ENCODE data around the gene FOXO3.

FOXO3 gene

DNA sequence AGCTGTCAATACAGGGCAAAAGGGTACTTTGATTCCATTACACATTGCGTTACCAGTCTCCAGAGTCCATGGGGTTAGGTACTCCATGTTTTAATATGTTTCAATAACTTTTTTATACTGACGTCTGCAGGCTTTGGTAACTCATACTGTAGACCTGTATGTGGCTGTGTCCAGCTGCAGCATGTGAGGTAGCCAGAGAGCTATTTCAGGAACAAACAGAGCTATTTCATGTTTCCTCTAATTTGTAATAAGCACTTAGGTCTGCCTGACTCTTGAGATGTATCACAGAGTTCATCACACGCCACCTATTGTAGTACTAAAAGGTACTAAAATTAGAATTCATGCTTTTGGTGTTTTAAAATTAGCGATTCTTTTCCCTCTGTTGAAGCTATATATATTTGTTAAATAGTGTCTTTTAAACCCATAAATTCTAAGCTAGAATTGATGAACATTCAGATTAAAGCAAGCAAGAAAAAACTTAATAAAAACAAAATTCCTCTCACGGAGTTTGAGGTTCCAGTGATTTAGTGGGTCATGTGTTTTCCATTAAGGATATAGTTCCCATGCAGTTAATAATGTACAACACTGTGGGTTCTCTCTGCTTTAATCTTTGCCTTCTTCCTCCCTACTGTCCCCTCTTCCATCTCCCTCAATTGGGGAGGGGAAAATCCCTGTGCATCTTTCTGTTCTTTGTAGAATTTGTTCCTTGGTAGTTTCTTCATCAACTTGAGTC, 37.0 kb downstream of the FOXO3 start:
- no peak for DNase-seq (ENCODE audit: low spot score)

DNA sequence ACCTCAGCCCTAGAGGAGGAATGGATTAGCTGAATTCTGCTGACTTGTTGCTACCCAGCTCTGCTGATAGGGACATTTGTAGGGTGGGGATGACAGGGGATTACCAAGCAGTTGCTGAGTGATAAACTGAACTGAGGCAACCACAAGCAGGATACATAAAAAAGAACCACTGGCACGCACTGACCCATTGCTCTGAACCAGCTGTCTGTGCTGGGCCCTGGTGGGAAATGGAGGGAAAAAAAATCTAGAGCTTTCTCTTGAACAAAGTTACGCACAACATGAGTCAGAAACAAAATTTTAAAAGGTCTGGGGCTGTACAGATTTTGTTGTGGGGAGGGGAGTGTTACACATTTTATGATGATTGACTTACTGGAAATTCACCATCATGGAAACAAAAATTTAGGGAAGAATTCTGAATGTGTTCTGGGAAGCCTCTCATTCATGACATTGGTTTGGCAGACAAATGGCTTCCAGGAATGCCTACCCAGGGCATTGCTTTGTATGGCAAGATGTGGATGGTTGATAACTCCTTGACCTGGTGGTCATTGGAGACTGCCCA, 37.7 kb downstream of the FOXO3 start:
- DNase-seq (ENCODE audit: low spot score) = no peak

DNA sequence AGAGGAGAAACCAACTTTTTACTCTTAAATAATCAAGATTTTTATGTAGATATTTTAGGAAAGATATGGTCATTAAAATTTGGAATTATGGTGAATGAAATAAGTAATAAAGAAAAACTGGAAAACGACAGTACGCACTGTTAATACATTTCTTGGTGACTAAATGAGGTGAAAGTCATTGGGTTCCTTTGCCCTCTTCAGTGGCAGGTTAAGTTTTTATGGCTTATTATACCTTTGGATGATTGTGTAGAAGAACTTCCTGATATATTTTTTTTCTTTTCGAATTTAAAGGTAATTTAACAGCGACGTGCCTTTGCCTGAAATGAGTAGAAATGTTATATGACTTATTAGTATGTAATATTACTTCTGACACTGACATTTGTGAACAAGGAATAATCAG, 43.4 kb downstream of the FOXO3 start:
- no peak for DNase-seq (ENCODE audit: low spot score)

DNA sequence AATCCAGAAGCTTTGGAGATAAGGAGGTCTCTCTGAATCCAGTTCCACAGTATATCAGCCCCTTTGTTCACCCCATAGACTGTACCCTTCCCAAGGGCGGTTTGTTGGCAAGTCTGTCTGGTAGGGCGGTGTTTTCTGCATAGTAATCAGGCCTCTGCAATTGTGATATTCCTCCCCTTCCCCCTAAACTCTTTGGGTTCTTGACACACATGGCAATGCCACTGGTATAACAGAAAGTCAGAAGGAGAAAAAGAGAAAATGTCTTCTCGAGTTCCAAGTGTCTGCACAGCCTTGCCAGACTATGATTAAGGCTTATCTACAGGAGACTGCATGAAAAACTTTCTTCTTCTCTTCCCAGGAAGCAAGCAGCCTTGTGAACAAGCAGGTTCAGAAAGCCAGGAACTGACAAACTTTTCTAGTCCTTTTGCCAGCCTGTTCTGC, 45.6 kb downstream of the FOXO3 start:
- no peak for DNase-seq (ENCODE audit: low spot score)

DNA sequence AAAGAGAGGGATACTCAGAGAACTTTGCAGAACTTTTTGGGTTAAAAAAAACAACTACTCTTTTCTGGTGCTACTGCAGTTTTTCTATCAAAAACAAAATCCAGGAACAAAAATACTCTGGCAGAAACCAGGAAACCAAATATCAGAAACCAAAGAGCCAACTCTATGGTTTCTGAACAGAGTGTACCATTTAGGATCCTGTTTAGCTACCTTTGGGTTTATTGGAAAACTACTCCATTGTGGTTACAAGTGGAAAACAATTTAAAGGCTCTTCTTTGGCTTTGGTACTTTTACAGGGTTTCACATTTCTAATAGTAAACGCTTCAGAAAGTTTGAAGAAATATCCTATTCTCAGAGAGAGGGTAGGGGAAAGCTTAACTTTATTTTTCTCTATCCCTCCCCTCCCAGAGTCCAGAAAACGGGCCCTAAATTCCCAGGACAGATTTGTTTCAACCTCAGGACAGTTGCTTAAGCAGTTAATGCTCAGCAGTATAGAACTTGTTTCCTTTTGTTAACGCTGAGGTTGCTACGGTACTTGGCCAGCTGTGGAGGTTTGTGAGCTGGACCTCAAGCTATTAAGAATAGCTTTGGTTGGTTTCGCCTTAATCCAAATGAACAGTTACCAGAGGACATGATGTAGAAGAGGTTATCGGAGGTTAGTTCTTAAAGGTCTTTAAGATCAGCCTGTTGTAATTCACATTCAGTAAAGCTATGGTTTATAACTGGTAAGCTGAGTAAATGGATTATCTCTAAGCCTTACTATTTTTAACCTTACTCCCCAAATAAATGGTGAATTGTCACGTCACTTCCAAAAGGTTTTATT, 47.9 kb downstream of the FOXO3 start:
- no peak for DNase-seq (ENCODE audit: low spot score)

DNA sequence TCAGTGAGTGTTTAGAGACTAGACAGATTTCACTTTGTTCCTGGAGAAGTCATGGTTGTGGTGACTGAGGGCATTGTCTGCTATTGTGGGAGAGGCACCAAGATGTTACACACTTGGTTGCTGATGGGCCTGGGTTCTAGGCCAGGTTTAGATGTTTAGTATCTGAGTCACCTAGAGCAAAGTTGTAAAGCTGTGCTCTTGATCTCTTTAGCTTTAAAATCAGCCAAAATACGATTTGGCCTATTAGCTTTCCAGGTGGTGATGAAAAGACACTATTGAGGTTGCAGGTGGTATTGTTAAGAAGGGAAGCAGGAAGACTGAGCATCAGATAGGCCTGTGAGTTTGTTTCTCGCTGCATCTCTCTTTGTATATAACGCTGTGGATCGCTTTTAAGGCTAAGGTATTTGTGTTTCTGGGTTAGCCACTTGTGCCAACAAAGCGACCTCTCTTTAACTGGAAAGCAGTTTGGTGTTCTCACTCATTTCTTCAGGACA, 48.6 kb downstream of the FOXO3 start:
- DNase-seq (ENCODE audit: low spot score) = peak; percentile 5

DNA sequence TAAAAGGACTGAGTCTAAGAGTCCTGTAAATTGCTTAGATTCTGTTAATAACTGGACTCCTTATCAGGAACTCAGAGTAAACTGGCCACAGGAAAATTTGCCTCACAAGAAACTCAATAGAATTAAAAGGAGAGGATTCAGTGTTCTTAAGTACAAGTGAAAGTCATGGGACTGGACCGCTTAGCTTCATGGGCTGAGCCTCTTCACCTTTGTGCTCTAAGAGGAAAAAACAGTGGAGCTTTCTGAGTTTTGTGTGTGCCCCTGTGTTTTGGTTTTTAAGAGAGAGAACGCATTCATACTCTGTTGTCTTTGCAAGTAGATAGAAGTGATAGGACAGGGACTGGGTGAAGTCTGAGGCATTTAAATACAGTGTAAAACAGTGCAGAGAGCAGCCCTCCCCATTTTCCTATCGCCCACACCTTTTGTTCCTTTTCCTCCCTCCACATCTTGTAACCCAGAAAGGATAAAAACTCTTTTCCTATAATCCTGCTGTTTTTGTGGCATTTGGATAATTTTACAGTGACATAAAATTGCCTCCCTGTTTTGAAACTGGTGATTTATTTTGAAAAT, 49.6 kb downstream of the FOXO3 start:
- no peak for DNase-seq (ENCODE audit: low spot score)

DNA sequence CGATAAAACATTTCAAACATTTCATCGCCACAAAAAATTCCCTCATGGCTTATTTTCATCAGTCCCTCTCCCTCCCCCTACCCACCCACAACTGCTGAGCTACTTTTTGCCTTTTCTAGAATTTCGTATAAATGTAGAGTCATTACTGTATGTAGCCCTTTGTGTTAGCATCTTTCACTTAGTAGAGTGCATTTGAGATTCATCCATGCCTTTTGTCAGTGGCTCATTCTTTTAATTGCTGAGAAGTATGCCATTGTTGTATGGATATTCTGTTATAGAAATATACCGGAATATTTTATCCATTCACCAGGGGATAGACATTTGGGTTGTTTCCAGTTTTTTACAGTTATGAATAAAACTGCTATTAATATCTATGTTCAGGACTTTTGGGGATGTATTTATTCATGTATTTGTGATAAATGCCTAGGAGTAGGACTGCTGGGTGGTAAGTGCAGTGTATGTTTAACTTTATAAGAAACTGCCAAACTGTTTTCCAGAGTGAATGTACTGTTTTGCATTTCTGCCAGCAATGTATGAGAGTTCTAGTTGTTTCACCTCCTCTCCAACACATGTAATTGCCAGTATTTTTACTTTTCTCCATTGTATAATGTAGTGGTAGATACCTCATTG, 50.4 kb downstream of the FOXO3 start:
- no peak for DNase-seq (ENCODE audit: low spot score)

DNA sequence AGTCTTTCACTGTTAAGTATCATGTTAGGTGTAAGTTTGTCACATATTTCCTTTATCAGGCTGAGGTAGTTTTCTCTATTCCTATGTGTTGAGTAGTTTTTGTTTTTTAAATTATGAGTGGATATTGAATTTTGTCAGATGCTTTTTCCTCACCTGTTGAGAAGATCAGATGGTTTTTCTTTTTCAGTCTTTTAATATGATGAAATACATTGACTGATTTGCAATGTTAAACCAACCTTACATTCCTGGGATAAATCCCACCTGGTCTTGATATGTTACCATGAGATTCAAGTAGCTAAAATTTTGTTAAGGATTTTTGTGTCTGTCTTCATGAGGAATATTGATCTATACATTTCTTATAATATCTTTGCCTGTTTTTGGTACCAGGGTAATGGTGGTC, 52.1 kb downstream of the FOXO3 start:
- DNase-seq (ENCODE audit: low spot score) = no peak

DNA sequence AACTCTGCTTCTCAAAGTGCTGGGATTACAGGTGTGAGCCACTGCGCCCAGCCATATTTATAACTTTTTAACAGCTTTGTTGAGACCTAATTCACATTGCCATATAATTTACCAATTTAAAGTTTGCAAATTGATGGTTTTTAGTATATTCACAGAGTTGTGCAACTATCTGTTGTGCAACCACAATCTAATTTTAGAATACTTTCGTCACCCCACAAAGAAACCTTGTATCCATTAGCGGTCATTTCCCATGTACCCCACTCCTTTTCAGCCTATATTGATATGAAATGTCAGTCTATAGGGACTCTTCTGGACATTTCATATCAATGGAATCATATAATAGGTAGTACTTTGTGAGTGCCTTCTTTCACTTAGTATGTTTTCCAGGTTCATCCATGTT, 55.8 kb downstream of the FOXO3 start:
- no peak for DNase-seq (ENCODE audit: low spot score)

DNA sequence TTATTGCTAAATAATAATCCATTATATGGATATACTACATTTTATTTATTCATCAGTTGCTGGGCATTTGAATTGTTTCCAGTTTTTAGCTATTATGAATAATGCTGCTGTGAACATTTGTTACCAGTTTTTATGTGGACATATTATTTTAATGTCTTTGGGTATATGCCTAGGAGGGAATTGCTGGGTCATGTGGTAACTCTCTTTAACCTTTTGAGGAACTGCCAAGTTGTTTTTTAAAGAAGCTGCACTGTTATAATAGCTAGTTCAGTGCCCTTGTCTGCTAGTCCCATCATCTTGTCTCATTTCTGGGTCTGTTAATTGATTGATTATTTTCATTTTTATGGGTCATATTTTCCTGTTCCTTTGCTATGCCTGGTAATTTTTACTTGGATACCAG, 56.3 kb downstream of the FOXO3 start:
- no peak for DNase-seq (ENCODE audit: low spot score)

DNA sequence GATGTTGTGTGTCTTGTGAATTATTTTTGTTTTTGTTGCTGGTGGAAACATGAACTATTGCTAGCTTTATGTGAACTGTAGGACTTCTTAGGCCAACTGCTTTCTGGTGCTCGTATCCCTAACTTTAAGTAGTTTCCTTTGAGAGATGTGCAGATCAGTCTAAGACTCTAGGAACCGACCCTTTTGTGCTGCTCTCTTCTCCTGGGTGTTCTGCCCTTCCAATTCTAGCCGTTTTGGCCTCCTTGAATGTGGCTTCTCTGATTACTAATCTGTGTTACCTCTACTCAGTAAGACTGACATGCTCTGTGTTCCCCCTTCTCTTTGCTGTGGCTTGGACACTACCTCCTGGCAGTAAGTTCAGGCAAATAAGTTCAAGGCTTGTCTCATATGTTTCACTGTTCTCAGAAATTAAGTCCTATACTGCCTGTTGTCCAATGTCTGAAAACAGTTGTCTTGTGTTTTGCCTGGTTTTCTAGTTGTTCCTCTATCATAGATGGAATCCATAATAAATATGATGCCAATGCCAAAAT, 58.0 kb downstream of the FOXO3 start:
- DNase-seq (ENCODE audit: low spot score) = no peak

DNA sequence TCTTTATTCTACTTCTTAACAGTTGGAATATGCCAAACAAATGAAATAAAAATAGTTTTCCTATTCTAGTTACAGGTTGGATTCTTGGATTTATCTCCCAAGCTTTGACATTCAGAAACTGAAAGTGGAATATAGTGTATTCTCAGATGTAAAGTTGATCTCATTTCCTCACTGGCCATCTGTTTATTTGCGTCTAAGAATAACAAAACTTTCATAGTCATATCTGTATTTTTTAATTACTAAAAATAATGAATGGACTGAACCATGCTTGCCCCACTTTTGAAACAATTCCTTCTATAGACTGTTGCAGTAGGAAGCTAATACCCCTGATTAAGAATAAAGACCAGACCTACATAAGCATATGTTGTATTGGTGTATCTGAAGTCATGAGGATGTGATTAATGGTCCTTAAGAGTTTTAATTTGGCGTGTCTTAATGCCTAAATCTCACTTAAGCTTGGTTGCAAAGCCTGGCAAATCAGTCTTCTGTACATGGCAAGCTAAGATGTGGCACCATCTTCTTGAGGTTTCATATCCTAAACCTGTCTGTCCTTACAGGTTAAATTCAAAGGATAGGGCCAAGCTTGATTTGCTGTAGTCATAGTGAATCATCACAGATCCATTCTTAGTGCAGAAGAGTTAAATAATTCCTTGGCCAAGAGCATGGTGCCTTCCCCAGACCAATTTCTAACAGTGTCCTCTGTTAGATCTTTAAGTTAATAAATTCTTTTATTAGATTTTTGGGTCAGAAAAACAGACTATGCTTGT, 58.9 kb downstream of the FOXO3 start:
- no peak for DNase-seq (ENCODE audit: low spot score)

DNA sequence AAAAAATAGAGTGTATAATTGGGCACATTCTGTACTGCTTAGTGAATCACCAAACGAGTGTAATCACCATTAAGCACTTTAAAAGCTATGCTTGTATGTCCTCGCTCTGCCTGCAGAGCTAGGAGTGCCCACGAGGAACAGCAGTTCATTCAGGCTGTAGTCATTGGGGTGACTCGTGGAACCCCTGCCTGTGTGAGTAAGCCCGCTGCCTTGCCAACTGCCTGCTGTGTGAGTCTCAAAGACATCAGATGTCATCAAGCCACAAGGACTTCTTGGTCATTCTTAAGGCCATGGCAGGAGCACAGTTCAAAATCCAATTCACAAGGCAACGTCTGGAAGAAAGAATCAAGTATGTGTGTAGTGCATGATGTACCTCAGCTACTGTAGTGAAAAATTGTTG, 60.4 kb downstream of the FOXO3 start:
- peak; percentile 89 for DNase-seq (ENCODE audit: low spot score)

DNA sequence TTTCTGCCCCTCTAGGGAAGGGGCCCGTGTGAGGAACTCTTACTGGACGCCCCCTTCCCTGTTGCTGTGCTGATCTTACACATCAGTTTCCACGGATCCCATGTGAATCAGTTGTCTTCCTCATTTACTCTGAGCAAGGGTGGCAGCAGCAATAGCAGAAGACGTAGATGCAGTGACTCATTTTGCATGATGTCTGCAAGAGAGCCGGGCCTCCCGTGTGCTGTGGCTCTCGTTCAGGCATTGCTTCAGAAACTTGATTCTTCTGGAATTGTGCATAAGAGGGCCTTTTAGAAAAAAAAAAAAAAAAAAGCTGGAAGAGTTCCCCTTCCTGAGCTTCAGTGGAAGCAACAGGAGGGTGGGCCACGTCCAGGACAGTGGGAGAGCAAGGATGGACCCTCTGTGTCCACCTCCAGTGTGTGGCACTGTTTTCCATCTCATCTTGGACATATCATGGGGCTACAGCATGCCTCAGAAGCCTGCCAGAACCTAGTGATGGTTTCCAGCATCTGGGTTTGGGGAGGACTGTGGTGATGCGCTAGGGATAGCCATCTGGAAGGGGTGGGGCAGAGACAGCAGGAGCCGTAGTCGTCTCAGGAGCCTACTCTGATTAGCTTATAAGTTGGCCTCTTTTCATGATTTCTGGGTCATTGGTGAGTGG, 62.1 kb downstream of the FOXO3 start:
- peak; percentile 28 for DNase-seq (ENCODE audit: low spot score)

DNA sequence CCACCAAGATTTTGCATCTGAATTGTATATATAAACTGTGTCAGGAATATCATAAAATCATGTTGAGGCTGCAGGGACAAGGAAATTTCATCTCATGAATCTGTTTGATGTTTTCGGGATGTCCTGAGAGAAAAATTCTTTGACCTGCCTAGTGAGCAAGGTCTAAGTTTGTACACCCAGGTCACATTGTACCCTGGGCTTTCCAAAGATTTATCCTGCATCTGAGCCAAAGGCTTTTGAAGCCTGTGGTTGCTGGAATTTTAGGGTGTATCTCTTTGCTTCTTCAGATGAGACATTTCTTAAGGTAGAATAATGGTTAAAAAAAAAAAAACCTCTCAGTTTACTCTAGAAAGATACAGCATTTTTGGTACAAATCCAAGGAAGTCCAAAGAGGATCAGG, 63.3 kb downstream of the FOXO3 start:
- no peak for DNase-seq (ENCODE audit: low spot score)

DNA sequence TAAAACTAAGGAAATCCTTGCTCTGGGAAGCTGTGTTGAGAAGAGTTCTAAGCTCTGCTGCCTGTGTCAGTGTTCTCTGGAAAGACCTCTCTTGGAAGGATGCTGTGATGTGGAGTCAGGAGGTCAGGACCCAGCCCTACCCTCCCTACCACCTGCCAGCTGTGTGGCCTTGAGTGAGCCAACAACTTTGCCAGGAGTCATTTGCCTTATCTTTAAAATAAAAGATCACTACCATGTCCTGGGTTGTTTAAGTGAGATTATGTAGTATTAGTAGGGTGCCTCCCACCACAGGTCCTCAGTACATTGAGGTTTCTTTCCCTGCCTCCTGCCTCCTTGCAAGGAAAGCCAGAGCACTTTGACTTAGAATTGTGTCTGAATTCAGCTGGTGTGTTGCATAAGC, 64.9 kb downstream of the FOXO3 start:
- DNase-seq (ENCODE audit: low spot score) = no peak

DNA sequence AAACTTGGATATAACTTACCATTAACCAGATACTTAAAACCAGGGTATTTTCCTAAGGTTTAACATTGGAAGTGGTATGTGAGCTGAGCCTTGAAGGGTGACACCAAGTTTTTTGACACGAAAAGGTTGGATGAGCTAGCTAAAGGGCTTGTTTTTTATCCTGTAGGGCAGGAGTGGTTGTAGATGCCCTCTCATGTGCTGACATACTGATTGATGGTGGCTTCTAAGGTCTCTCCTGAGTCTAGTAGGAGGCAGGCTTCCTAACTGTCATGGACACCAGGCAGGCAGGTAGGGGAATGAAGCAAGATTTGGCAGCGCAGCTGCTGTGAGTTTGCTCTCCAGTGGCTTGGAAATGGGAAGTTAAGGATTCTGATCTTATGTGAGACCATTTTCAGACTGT, 66.1 kb downstream of the FOXO3 start:
- DNase-seq (ENCODE audit: low spot score) = no peak

DNA sequence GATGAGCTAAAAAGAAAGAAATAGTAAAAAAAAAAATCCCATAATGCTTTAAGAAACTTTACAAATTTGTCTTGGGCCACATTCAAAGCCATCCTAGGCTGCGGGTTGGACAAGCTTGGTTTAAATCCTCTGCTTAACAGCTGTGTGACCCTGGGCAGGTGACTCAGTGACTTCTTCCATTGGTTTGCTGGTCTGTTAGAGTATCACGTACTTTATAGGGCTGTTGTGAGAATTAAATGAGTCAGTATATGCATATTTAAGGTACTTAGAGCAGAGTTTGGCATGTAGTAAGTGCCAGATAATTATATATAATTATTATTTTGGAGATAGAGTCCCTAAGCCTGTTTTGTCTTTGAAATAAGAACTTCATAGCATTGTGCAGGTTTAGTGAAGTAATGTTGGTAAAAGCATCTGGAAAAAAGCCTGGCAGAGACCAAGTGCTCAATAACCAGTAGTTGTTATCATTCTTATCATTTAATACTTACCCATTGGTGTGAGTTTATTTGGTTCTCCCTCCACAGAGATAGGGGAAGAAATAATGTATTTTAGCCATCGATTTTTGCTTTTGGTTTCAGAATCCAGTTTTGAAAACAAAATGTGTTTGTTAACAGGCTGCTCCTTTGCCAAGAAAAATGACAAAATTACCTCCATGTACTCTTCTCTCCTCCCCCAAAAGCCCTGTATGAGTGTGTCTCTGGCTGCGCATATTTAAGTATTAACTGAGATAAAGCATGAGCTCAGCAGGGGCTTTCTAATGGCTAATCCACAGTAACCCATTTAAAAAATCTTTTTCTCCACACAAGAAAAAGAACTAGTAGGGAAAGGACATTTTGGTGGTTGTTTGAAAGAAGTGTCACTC, 67.2 kb downstream of the FOXO3 start:
- DNase-seq (ENCODE audit: low spot score) = peak; percentile 12

Measured in RKO (cell line).